Astrocyte (in vitro differentiated cells and primary cell): Measurements from ENCODE around the gene TCN1. TPM values are rescaled to one million over a fixed set of nuclear protein-coding genes. Genes with fewer than 3 reads are reported as not detected.
"Not testable (repeated sequence)": the region's sequence is repeated elsewhere in the genome, so short reads cannot be mapped to it uniquely, and the experiment has no call there.

Experiments used
- DNase-seq: peaks from one replicate; pipeline ENCODE4 v3.0.0-alpha.2; 2010; ENCODE audit warnings: low read depth
- FAIRE-seq: peaks from 2 replicates; lab custom pipeline; 2011; peaks lifted over from hg19 to GRCh38; lab: Jason Lieb, UNC
- H2AFZ ChIP-seq: 2 replicates; pipeline ENCODE4 v1.6.0; 2012; ENCODE audit warnings: low read depth, low read length, inconsistent platforms
- H3K27ac ChIP-seq: 2 replicates; pipeline ENCODE4 v1.5.1; 2011; ENCODE audit warnings: low read depth, low read length, inconsistent platforms
- H3K27me3 ChIP-seq: 2 replicates; pipeline ENCODE4 v1.6.0; 2011; ENCODE audit warnings: low read length, inconsistent platforms; ENCODE audit not compliant: insufficient read depth
- H3K36me3 ChIP-seq: 2 replicates; pipeline ENCODE4 v1.5.1; 2011; ENCODE audit warnings: low read length, inconsistent platforms; ENCODE audit not compliant: insufficient read depth
- H3K4me1 ChIP-seq: 2 replicates; pipeline ENCODE4 v1.5.1; 2011; ENCODE audit warnings: low read length, inconsistent platforms; ENCODE audit not compliant: insufficient read depth
- H3K4me2 ChIP-seq: 2 replicates; pipeline ENCODE4 v1.6.0; 2012; ENCODE audit warnings: low read length, inconsistent platforms
- H3K4me3 ChIP-seq: 2 replicates; pipeline ENCODE4 v1.5.1; 2011; ENCODE audit warnings: low read depth, mild to moderate bottlenecking, low read length, inconsistent platforms; ENCODE audit not compliant: insufficient read depth
- H3K79me2 ChIP-seq: 2 replicates; pipeline ENCODE4 v1.6.0; 2012; ENCODE audit warnings: mild to moderate bottlenecking, low read length, inconsistent platforms; ENCODE audit not compliant: insufficient read depth
- H3K9ac ChIP-seq: 2 replicates; pipeline ENCODE4 v1.6.0; 2012; ENCODE audit warnings: mild to moderate bottlenecking, low read length, inconsistent platforms
- H3K9me3 ChIP-seq: 2 replicates; pipeline ENCODE4 v1.5.1; 2012; ENCODE audit warnings: low read depth, mild to moderate bottlenecking, low read length, inconsistent platforms; ENCODE audit not compliant: insufficient read depth
- H4K20me1 ChIP-seq: 2 replicates; pipeline ENCODE4 v1.6.0; 2012; ENCODE audit warnings: low read length, inconsistent platforms; ENCODE audit not compliant: insufficient read depth
- H3K27ac Mint-ChIP-seq: one replicate; pipeline ENCODE4 v1.8.0; 2021; ENCODE audit warnings: mild to moderate bottlenecking, mixed read lengths; ENCODE audit not compliant: unreplicated experiment
- H3K27me3 Mint-ChIP-seq: one replicate; pipeline ENCODE4 v1.8.0; 2021; ENCODE audit warnings: low read depth, mixed read lengths; ENCODE audit not compliant: unreplicated experiment
- H3K36me3 Mint-ChIP-seq: one replicate; pipeline ENCODE4 v1.8.0; 2021; ENCODE audit warnings: low read depth, mixed read lengths; ENCODE audit not compliant: unreplicated experiment
- H3K4me1 Mint-ChIP-seq: one replicate; pipeline ENCODE4 v1.8.0; 2021; ENCODE audit warnings: low read depth, mixed read lengths; ENCODE audit not compliant: unreplicated experiment
- H3K4me3 Mint-ChIP-seq: one replicate; pipeline ENCODE4 v1.8.0; 2021; ENCODE audit warnings: mild to moderate bottlenecking, moderate library complexity, mixed read lengths; ENCODE audit not compliant: unreplicated experiment
- H3K9me3 Mint-ChIP-seq: one replicate; pipeline ENCODE4 v1.8.0; 2021; ENCODE audit warnings: mild to moderate bottlenecking, mixed read lengths; ENCODE audit not compliant: unreplicated experiment
- EZH2 ChIP-seq: IDR thresholded peaks from 2 replicates; pipeline ENCODE4 v1.6.1; 2012; ENCODE audit warnings: mild to moderate bottlenecking, low read length, inconsistent platforms; ENCODE audit not compliant: insufficient read depth
- total RNA-seq: library from RNA; stranded (reverse); gene quantifications from 2 replicates; pipeline ENCODE4 v1.2.1, GENCODE V29; 2021
- TF ChIP-seq, protein P1 (sequence below): IDR thresholded peaks from 2 replicates; pipeline ENCODE4 v1.5.1; 2011; ENCODE audit warnings: low read depth, mild to moderate bottlenecking, inconsistent platforms, low read length, moderate library complexity; ENCODE audit not compliant: insufficient read depth

Gene TCN1
- total RNA-seq, 1 donor from 2014 or later = 0.45 TPM

DNA sequence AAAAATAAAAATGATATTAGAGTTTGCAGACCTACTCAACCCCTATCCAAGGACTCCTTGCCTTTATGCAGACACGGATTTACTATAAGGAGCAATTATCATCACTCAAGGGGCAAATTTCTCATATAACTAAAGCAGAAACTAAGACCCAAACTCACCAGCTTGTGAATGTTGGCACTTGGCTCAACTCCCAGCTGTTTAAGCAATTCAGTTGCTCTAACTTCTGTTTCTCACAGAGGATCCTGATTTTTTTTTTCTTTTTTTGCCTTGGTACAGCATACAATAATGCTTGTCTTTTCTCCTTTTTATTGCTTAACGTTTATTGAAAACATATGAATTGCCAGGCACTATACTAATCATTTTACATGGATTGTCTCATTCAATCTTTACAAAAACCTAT lies 11.4 kb downstream of the TCN1 start:
- Histone ChIP-seq H3K27me3 (no peaks in the 10 kb centered on the region), H3K9me3 (no peaks in the 10 kb centered on the region), H2AFZ (no peak overlapping the region), H4K20me1 (no peaks in the 10 kb centered on the region), H3K27ac (no peak overlapping the region), H3K36me3 (no peaks in the 10 kb centered on the region), H3K4me2 (no peak overlapping the region), H3K4me3 (no peak overlapping the region), H3K4me1 (peaks cover 9% of the 10 kb centered on the region), H3K79me2 (no peaks in the 10 kb centered on the region), H3K9ac (no peak overlapping the region)
- Mint-ChIP-seq H3K4me3 (no peak overlapping the region), H3K27me3 (no peaks in the 10 kb centered on the region), H3K4me1 (peaks cover 13% of the 10 kb centered on the region), H3K36me3 (no peaks in the 10 kb centered on the region), H3K27ac (no peak overlapping the region), H3K9me3 (no peaks in the 10 kb centered on the region)
- DNase-seq (no peak), FAIRE-seq (no peak)
- no peak for TF ChIP-seq EZH2
- TF ChIP-seq, protein P1, sequence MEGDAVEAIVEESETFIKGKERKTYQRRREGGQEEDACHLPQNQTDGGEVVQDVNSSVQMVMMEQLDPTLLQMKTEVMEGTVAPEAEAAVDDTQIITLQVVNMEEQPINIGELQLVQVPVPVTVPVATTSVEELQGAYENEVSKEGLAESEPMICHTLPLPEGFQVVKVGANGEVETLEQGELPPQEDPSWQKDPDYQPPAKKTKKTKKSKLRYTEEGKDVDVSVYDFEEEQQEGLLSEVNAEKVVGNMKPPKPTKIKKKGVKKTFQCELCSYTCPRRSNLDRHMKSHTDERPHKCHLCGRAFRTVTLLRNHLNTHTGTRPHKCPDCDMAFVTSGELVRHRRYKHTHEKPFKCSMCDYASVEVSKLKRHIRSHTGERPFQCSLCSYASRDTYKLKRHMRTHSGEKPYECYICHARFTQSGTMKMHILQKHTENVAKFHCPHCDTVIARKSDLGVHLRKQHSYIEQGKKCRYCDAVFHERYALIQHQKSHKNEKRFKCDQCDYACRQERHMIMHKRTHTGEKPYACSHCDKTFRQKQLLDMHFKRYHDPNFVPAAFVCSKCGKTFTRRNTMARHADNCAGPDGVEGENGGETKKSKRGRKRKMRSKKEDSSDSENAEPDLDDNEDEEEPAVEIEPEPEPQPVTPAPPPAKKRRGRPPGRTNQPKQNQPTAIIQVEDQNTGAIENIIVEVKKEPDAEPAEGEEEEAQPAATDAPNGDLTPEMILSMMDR = no peak

DNA sequence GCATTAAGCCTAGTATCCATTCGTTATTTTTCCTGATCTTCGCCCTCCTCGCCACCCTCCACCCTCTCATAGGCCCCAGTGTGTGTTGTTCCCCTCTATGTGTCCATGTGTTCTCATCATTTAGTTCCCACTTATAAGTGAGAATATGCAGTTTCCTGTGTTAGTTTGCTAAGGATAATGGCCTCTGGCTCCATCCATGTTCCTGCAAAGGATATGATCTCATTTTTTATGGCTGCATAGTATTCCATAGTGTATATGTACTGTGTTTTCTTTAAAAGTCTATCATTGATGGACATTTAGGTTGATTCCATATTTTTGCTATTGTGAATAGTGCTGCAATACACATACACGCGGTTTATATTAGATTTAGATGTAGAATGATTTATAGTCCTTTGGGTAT lies 14.9 kb downstream of the TCN1 start:
- not testable (repeated sequence) for H3K9ac ChIP-seq, H3K36me3 Mint-ChIP-seq, H3K79me2 ChIP-seq, H3K27me3 Mint-ChIP-seq, H3K27me3 ChIP-seq, H3K36me3 ChIP-seq, H3K4me1 Mint-ChIP-seq, H4K20me1 ChIP-seq, H3K4me2 ChIP-seq, H3K9me3 Mint-ChIP-seq, H3K4me3 Mint-ChIP-seq, FAIRE-seq, H3K27ac ChIP-seq, H3K4me3 ChIP-seq, H2AFZ ChIP-seq, H3K9me3 ChIP-seq, DNase-seq, H3K27ac Mint-ChIP-seq, H3K4me1 ChIP-seq

DNA sequence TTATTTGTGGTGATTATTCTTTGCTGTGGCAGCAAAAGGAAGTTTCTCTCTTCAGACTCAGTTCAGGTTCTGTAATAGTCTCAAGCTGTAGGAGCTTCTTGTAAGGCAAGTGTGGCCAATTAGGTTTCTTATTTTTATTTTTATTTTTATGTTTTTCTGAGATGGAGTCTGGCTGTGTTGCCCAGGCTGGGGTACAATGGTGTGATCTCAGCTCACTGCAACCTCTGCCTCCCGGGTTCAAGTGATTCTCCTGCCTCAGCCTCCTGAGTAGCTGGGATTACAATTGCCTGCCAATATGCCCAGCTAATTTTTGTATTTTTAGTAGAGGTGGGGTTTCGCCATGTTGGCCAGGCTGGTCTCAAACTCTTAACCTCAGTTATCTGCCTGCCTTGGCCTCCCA lies 16.7 kb downstream of the TCN1 start:
- not testable (repeated sequence) for H3K4me3 Mint-ChIP-seq, H4K20me1 ChIP-seq, H3K36me3 ChIP-seq, H3K9me3 ChIP-seq, H3K27me3 ChIP-seq, DNase-seq, H3K36me3 Mint-ChIP-seq, H3K9ac ChIP-seq, H2AFZ ChIP-seq, FAIRE-seq, H3K9me3 Mint-ChIP-seq, H3K4me1 Mint-ChIP-seq, H3K27ac ChIP-seq, H3K27me3 Mint-ChIP-seq, H3K27ac Mint-ChIP-seq, H3K4me3 ChIP-seq, H3K4me2 ChIP-seq, H3K4me1 ChIP-seq, H3K79me2 ChIP-seq

DNA sequence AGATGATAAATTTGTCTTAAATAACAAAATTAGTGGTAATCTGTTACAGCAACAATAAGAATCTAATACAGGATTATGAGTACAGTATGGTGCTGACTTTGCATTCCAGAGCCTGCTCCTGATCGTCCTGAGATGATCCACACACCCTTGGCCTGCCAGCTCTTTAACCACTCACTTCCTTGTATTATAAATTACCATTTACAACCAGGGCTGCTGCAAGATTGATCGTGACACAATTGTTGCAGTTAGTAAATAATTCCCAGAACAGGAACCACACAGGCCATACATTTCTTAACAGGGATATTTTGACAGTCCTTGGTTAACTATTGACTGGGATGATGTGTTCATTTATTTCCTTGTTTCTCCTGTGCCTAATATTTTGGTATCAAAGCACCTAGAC lies 17.2 kb downstream of the TCN1 start:
- Mint-ChIP-seq H3K27ac (no peak overlapping the region), H3K27me3 (no peaks in the 10 kb centered on the region), H3K36me3 (peaks cover 3% of the 10 kb centered on the region), H3K4me3 (no peak overlapping the region), H3K9me3 (peaks cover 3% of the 10 kb centered on the region), H3K4me1 (no peaks in the 10 kb centered on the region)
- Histone ChIP-seq H3K9ac (no peak overlapping the region), H3K79me2 (no peaks in the 10 kb centered on the region), H2AFZ (no peak overlapping the region), H3K9me3 (no peaks in the 10 kb centered on the region), H4K20me1 (no peaks in the 10 kb centered on the region), H3K36me3 (no peaks in the 10 kb centered on the region), H3K4me3 (no peak overlapping the region), H3K4me1 (no peaks in the 10 kb centered on the region), H3K27me3 (no peaks in the 10 kb centered on the region), H3K27ac (no peak overlapping the region), H3K4me2 (no peak overlapping the region)
- no peak for FAIRE-seq
- TF ChIP-seq EZH2 = no peak
- TF ChIP-seq, protein P1 = no peak
- DNase-seq = no peak

DNA sequence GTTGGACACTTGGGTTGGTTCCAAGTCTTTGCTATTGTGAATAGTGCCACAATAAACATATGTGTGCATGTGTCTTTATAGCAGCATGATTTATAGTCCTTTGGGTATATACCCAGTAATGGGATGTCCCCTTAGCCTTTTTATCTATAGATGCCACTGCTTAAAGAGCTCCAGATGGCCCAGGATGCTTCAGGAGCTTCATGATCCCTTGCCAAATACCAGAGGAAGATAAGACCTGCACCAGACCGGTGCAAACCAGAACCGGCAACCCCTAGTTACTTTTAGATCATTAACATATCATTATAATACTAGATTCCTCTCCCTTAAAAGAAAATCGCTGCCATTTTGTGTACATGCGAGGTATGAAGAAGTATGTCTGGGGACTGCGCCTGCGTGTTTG lies 17.8 kb downstream of the TCN1 start:
- H3K79me2 ChIP-seq, H3K27ac ChIP-seq, H3K9me3 Mint-ChIP-seq, H3K36me3 ChIP-seq, H3K4me1 ChIP-seq, H3K27me3 ChIP-seq, H4K20me1 ChIP-seq, H3K36me3 Mint-ChIP-seq, H2AFZ ChIP-seq, FAIRE-seq, H3K27ac Mint-ChIP-seq, H3K9ac ChIP-seq, H3K9me3 ChIP-seq, H3K4me3 ChIP-seq, H3K4me2 ChIP-seq, H3K4me3 Mint-ChIP-seq, H3K4me1 Mint-ChIP-seq, H3K27me3 Mint-ChIP-seq, DNase-seq: not testable (repeated sequence)
